ENCODE data around the gene SEMA4C.

The SEMA4C gene

GRCh38 chr2:96841701-96842495, 28.0 kb downstream of the SEMA4C start:
- no peak for TF ChIP-seq ZNF274 (IDR thresholded peaks at IDR 0.05; ENCODE audit: low read depth, low read length)

GRCh38 chr2:96839875-96840850, 29.7 kb downstream of the SEMA4C start:
- no peak overlapping the region for H3K4me3 ChIP-seq (ENCODE audit: low read length)
- no peak for TF ChIP-seq ZNF274 (IDR thresholded peaks at IDR 0.05; ENCODE audit: low read depth, low read length)

More at GRCh38 chr2:96841701-96842495, 28.0 kb downstream of the SEMA4C start:
- no peak overlapping the region for H3K4me3 ChIP-seq (ENCODE audit: low read length)

- no peak overlapping the region for H3K4me3 ChIP-seq (ENCODE audit: low read length)
- no peak for TF ChIP-seq ZNF274 (IDR thresholded peaks at IDR 0.05; ENCODE audit: low read depth, low read length)
These were observed 30.5 kb downstream of the SEMA4C start for GRCh38 chr2:96839293-96839874.

GRCh38 chr2:96838345-96839292, 31.3 kb downstream of the SEMA4C start:
- H3K4me3 ChIP-seq (ENCODE audit: low read length), result no peak overlapping the region
- no peak for TF ChIP-seq ZNF274 (IDR thresholded peaks at IDR 0.05; ENCODE audit: low read depth, low read length)

GRCh38 chr2:96837575-96837974, 32.3 kb downstream of the SEMA4C start:
- no peak for TF ChIP-seq ZNF274 (IDR thresholded peaks at IDR 0.05; ENCODE audit: low read depth, low read length)
- no peak overlapping the region for H3K4me3 ChIP-seq (ENCODE audit: low read length)

GRCh38 chr2:96835830-96836229, 34.0 kb downstream of the SEMA4C start:
- TF ChIP-seq ZNF274 (IDR thresholded peaks at IDR 0.05; ENCODE audit: low read depth, low read length), result no peak
- H3K4me3 ChIP-seq (ENCODE audit: low read length), result no peak overlapping the region

GRCh38 chr2:96832754-96833507, 36.9 kb downstream of the SEMA4C start:
- no peak overlapping the region for H3K4me3 ChIP-seq (ENCODE audit: low read length)
- no peak for TF ChIP-seq ZNF274 (IDR thresholded peaks at IDR 0.05; ENCODE audit: low read depth, low read length)

- H3K4me3 ChIP-seq (ENCODE audit: low read length), result no peak overlapping the region
- TF ChIP-seq ZNF274 (IDR thresholded peaks at IDR 0.05; ENCODE audit: low read depth, low read length), result no peak
These were observed 37.5 kb downstream of the SEMA4C start for GRCh38 chr2:96832408-96832753.

- no peak for TF ChIP-seq ZNF274 (IDR thresholded peaks at IDR 0.05; ENCODE audit: low read depth, low read length)
- H3K4me3 ChIP-seq (ENCODE audit: low read length), result no peak overlapping the region
These were observed 38.2 kb downstream of the SEMA4C start for GRCh38 chr2:96831679-96832078.

GRCh38 chr2:96830044-96830562, 39.8 kb downstream of the SEMA4C start:
- H3K4me3 ChIP-seq (ENCODE audit: low read length), result no peak overlapping the region
- TF ChIP-seq ZNF274 (IDR thresholded peaks at IDR 0.05; ENCODE audit: low read depth, low read length), result no peak

- H3K4me3 ChIP-seq (ENCODE audit: low read length), result no peak overlapping the region
- TF ChIP-seq ZNF274 (IDR thresholded peaks at IDR 0.05; ENCODE audit: low read depth, low read length), result no peak
These were observed 41.0 kb downstream of the SEMA4C start for GRCh38 chr2:96828874-96829273.

GRCh38 chr2:96828436-96828835, 41.4 kb downstream of the SEMA4C start:
- no peak for TF ChIP-seq ZNF274 (IDR thresholded peaks at IDR 0.05; ENCODE audit: low read depth, low read length)
- H3K4me3 ChIP-seq (ENCODE audit: low read length), result no peak overlapping the region
